GM18511 (cell line): ENCODE results near the gene PTX4.

ENCODE experiments used
- ATAC-seq: cut with Tn5 transposase; IDR thresholded peaks from one replicate; pipeline ENCODE4 v1.9.1; 2021; ENCODE audit warnings: mild to moderate bottlenecking, moderate library complexity; ENCODE audit not compliant: unreplicated experiment

Gene PTX4

GRCh38 chr16:1524366-1524765 is 35.6 kb upstream of the PTX4 start:
- ATAC-seq, result no peak

DNA sequence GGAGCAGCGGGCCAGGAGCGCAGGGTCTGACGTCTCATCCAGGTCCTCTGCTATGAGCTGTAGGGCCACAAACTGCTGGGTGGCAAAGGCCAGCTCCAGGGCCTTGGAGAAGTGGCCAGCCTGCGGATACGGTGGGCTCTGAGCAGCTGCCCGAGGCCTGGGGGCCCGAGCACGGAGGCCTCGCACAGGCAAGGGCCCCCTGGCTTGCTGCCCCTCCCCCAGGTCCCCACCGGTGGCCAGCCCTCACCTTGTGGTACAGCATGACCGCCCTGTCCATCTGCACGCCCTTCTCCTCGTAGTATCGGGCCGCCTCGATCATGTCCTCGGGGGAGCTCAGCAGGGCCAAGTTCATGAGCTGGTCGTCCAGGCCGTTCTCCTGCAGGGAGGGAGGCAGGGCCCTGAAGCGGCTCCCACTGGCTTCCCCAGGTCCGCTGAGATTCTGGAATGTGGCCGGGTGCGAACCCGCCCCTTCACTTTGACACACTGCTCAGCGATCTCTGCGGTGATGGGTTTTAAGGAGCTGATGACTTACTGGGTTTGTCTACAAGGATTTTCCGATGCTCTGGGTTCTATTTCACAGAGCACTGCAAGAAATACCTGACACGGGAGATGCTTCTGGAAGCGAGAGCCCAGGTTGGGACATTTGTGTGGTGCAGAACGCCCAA is 35.0 kb upstream of the PTX4 start:
- ATAC-seq, result no peak

DNA sequence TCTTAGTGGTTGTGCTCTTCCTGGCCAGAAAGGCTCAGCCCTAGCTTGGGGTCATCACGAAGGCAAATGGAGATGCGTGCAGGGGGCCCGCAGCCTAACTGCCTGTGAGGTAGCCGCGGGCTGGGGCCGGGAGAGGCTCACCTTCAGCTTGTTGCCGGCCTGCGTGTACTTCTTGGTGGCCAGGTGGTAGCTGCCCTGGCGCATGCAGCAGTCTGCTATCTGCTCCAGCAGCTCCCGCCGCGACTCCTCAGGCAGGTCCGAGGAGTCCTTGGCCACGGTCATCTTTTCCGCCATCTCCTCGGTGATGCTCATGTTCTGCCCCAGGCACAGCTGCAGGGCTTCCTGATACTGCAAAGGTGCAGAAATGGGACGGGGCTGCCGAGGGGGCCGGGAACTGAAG is 31.7 kb upstream of the PTX4 start:
- ATAC-seq, result no peak

DNA sequence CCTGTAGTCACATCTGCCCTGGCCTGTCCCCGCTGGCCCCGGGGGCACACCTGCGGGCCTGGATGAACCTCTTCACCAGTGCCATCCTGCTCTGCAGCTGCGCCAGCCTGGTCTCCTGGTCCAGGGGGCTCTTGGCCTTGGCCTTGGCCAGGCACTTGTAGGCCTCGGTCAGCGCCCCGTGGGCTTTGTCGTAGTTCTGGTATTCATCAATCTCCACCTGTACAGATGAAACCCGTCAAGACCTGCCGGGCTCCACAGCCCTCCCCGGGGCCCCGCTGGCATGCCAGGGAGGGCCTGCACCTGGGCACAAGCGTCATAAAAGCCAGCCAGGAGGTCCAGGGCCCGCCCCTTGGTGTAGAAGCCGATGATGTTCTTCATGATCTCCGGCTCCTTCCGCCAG is 31.1 kb upstream of the PTX4 start:
- no peak for ATAC-seq

DNA sequence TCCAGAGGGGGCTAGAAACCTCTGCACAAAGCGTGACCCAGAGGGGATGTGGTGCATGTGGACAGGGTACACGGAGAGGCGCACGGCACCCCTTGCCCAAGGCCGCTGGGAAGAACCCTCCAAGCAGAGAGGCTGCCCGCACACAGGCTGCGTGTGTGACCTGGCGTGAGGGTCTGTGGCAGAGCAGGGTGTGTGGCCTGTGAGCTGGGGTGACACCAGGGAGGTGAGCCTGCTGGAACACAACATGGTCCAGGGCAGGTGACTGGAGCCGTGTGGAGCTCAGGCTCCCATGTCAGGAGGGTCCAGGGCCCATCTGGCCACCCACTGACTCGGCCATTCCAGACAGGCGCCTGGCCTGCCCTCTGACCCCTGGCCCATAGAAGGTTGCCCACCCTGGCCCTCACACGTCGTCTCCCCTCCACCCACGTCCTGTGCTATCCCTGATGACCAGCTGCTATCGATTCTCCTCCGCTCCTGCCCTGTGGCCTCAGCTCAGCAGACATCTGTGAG is 29.9 kb upstream of the PTX4 start:
- no peak for ATAC-seq

DNA sequence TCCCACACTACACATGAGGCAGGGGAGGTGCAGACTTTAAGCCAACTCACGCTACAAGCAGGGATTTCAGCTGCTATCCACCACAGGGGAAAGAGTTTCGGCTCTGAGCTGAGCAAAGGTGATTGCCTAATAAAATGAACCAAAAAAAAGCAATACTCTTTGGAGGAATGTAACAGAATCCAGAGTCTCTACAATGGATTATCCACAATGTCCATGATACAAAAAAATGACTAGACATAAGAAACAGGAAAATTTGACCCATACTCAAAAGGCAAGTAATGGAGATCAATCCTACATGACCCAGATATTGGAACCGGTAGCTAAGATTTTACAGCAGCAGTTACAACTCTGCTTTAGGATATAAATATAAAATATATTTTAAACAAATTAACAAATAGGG is 25.8 kb upstream of the PTX4 start:
- no peak for ATAC-seq

DNA sequence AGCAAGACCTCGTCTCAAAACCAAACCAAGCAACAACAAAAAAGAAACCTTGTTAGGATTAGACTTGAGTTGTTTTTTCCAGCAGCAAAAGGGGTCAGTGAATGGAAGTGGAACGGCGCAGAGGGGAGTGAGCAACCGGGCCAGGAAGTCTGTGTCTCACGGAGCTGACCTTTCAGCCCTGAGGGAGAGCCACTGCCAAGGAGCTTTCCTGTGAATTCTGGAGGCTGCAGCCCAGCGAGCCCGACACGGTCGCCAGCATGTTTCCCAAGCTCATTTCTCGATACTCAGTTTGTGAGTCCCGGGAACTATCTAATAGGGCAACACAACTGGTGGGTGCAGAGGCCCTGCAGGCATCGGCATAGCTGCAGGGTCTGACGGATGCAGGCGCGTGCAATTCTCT is 24.0 kb upstream of the PTX4 start:
- no peak for ATAC-seq

DNA sequence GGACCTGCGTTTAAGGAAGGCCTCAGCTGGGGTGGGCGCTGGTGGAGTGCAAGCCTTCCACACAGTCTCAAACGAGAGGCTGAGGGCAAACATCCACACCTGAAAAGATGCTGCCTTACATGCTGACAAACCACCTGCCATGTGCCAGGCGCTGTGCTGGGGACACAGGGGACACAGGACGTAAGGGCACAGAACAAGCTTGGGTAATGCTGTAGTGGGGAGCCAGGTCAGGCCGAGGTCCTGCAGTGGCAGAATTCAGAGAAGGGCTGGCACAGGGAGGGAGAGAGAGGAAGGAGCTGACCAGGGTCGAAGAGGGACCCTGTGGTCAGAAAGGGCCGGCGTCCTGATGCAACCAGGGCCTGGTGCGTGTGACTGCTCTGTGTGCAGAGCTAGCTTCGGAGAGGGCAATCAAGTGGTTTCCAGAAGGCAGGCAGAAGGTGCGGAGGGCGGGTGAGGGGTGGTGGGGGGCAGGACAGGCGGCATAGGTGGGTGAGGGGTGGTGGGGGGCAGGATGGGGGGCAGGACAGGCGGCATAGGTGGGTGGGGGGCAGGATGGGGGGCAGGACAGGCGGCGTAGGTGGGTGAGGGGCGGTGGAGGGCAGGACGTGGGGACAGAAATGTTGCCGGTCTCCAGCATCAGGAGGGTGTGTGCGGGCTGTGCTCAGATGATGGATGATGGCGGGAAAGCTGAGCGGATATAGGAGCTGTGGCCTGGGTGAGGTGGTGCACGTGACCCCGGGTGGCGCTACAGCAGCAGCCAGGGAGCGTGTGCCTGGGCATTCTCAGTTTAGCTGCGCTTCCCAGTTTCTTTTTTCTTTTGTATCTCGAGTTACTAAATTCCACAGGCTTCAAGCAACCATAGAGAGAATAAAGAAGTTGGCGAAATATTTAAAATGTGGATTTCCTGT is 23.2 kb upstream of the PTX4 start:
- ATAC-seq, result no peak

DNA sequence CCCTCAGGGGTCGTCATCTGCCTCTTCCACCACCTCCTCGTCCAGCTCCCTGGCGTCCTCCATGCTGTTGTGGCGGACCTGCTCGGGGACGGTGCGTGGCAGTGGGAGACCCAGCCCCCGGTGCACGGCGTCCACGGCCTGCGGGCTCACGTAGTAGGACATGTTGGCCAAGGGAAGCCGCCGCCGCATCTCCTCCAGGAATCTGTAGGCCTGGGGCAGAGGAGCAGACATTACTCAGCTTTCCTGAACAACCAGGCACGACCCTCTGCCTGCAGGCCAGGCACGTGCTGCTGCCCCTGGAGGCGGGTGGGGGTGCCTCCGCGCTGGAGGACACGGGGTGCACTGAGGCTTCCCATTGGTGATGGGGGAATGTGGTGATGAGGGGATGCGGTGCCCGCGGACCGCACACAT is 22.2 kb upstream of the PTX4 start:
- no peak for ATAC-seq

DNA sequence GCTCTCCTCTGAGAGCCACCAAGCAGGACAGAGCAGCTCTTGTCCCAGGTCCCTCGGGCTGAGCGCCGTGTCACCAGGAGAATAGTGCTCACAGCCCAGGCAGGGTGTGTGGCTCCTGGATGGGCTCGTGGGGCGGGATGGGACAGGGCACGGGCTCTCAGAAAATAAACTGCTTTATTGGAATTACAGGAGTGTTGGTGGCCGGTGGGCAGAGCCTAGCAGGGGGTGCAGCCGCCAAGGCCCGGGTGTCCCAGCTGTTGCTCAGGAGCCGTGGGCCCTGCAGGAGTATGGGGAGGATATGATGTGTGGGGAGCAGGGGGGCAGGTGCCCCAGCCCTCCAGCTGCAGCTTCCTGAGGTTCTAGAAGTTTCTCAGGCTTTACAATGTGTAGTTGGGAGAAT is 21.5 kb upstream of the PTX4 start:
- ATAC-seq, result no peak

GRCh38 chr16:1509307-1510221 is 20.8 kb upstream of the PTX4 start:
- ATAC-seq, result no peak

DNA sequence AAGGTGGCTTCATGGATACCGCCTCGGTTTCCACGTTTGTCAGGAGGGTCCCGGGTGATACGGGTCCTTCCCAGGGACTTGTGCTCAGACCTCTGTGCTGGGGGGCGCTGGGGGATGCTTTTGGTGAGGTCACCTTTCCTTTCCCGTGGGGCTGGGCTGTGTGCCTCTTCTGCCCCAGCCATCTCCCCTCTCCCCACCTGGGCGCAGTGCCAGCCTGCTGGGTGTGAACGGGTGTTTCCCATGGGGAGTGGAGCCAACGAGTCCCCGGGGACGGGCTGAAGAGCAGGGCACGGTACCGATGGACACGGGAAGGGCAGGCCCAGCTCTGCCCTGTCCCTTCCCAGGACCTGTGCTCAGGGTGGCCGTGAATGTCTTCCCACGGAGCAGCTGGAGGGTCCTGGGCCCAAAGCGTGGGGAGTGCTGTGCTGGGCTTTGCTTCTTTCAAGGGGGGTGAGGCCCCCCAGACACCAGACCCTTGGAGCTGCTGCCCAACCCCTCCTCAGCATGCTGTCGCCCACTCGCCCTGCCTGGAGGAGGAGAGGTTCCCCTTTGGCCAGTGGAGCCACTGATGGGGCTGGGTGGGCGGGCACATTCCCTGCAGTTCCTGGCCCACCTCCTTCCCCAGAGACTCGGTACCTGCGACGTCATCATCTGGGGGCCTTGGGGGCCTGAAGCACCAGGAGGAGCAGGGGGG is 19.9 kb upstream of the PTX4 start:
- ATAC-seq, result no peak

- ATAC-seq, result no peak
Measured at GRCh38 chr16:1506494-1507213, 17.9 kb upstream of the PTX4 start.

GRCh38 chr16:1505912-1506311 is 17.2 kb upstream of the PTX4 start:
- ATAC-seq, result no peak

- ATAC-seq, result no peak
Measured at GRCh38 chr16:1505073-1505844, 16.5 kb upstream of the PTX4 start.

DNA sequence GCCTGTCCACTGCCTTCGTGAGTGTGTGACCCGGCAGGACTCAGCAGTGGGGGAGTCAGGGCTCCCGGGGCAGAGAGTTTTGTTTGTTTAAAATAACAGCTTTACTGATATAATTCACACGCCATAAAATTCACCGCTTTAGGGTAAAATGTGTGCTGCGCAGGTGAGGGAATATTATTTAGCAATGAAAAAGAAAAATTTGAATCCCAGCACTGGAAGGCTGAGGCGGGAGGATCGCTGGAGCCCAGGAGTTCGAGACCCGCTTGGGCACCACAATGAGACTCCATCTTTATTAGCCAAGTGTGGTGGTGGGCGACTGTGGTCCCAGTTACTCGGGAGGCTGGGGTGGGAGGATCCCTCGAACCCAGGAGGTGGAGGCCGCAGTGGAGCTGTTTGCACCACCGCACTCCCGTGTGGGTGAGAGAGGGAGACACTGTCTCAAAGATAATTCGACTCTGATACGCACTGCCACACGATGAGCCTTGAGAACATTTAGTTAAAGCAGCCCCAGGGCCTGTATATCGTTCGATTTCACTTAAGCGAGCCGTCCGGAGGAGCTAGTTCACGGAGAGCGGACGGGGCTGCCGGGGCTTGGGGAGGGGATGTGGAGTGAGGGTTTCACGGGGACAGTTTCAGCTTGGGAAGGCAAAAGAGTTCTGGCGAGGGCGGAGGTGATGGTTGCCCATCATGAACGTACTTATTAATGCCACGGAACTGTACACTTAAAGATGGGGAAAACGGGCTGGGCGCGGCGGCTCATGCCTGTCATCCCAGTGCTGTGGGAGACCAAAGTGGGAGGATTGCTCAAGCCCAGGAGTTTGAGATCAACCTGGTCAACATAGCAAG is 14.6 kb upstream of the PTX4 start:
- no peak for ATAC-seq

DNA sequence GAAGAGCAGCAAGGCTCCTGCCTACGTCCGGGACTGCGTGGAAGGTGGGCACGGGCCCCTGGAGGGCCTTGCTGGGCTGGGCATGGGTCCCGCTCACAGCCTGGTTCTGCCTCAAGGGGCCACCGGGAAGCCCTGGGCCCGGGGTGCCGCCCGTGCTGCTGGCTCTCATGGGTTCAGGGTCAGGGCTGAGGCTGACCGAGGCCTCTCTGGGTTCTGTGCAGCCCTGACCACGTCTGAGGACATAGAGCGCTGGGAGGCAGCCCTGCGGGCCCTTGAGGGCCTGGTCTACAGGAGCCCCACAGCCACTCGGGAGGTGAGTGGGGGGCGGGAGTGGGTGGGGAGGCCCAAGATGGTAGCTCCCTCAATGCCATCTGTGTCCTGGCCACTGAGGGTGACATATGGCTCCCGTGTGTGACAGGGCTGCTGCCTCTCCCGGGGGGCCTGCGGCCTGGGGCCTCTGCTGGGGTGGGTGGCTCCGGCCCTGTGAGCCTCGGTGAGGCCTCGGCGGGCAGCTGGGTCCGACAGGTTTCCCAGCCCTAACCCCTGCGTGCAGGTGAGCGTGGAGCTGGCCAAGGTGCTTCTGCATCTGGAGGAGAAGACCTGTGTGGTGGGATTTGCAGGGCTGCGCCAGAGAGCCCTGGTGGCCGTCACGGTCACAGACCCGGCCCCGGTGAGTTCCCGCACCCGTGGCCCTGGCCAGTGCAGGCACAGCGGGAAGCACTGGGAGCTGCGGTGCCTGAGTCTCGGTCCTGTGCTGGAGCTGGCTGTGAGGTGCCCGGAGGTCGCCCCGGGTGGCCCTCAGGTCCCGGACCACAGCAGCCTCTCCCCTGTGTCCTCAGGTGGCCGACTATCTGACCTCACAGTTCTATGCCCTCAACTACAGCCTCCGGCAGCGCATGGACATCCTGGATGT is 13.6 kb upstream of the PTX4 start:
- ATAC-seq, result no peak
